GM19463 (cell line): ENCODE data around the gene OTOGL.
"Not testable (repeated sequence)": the region's sequence is repeated elsewhere in the genome, so short reads cannot be mapped to it uniquely, and the experiment has no call there.

ENCODE experiments used
- ATAC-seq: cut with Tn5 transposase; IDR thresholded peaks from one replicate; pipeline ENCODE4 v1.9.1; 2021; ENCODE audit warnings: mild to moderate bottlenecking, moderate library complexity; ENCODE audit not compliant: unreplicated experiment

OTOGL gene

DNA sequence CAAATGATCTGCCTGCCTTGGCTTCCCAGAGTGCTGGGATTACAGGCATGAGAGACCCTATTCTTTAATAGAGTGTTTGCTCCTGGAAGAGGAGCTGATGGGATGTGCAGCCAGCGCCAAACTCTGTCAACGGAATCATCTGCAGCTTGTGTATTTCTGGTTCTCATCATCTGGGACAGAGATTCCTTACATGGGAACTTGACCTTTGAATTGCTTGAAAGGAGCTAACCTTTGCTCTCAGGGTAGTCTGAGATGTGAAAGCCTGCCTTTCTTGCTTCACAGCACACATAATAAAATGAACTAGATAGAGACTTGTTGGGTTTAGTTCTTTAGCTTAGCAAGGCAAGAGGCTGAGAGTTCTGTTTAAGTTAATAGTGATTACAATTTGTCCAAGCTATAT, 120.0 kb downstream of the OTOGL start:
- no peak for ATAC-seq

DNA sequence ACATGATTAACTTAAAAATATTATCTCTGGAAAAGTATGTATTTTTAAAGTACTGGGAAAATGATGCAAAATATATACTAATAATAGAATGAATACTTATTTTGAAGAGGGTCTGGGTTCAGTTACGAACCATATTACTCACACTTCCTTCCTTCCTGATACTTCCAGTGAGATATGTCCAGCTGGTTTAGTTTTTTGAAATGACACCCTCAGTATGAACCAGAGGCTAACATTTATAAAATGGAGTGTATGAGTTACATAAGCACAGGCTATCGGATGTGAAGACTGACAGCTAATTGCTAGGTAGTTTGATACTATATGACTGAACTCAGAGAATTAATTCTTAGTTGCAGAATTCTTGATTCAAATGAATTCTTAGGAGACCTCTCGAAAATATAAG, 122.9 kb downstream of the OTOGL start:
- no peak for ATAC-seq

DNA sequence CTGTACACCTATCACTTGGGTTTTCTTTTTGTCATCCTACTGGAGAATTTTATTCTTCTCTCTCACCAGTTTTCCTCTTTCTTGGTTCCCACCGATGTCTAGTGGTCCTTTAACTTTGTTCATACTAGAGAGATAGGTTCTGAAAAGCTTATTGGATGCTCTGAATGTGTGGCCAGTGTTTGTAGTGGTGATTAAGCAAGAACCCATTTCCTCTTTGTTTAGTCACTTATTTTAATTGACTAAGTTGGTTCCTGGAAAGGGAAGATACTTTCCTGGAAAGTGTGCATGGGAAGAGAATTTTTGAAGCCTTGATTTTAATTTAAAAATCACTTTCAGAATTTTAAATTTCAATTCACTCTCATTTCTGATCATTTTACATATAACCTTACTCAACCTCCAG, 127.2 kb downstream of the OTOGL start:
- no peak for ATAC-seq

DNA sequence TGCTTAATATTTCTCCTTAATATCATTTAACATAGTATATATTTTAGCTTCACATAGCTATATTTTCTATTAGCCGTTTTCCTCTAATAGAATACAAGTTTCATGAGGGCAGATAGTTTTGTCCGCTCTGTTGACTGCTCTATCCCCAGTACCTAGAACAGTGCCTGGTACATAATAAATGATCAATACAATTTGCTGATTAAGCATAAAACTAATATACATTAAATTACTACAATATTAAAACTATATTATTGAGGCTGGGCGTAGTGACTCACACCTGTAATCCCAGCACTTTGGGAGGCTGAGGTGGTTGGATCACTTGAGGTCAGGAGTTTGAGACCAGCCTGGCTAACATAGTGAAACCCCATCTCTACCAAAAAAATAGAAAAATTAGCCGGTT, 128.6 kb downstream of the OTOGL start:
- ATAC-seq = not testable (repeated sequence)

DNA sequence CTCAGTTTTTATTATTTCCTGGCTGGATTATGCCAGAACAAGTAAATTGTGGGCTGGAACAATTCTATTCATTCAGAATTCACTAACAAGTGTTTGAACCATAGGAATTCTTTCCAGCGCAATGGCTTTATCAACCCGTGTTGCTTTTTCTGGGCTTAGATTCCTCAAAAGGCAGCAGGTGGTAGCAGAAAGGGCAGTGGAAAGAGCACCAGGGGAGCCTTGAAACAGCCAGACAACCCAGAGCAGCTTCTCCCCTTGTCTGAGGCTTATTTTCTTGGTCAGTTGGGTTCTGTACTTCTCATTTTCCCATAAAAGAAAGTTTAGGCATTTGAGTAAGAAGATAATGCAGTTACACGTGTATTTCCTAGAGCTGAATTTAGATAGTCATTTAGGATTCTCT, 130.7 kb downstream of the OTOGL start:
- ATAC-seq = no peak

DNA sequence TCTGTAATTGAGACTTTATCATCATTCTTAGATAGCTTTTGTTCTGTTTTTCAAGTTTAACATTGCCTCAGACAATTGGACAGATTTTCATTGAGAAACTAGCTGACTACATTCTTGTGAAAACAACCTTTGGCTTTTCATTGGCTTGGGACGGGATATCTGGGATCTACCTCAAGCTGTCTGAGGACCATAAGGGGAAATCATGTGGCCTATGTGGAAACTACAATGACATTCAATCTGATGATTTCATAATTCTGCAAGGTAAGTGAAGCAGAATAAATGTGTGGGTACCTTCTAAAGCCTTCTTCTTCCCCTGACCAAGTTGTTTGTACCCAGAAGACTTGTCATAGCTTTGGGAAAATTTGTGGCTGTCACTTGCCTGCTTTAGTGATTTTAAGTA, 133.5 kb downstream of the OTOGL start:
- ATAC-seq = no peak

DNA sequence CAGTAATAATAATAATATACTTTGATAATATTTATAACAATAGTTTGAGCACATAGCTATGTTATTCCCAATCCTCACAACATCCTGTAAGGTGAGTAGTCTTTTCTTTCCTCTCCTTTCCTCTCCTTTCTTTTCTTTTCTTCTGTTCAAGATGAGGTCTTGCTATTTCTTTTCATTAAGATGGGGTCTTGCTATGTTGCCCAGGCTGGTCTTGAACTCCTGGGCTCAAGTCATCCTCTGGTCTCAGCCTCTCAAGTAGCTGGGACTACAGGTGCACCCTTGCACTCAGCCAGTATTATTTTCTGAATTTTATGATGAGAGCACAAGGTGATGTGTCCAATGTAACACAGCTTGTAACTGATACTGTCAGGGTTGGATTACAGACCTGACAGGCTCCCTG, 134.6 kb downstream of the OTOGL start:
- ATAC-seq = no peak

DNA sequence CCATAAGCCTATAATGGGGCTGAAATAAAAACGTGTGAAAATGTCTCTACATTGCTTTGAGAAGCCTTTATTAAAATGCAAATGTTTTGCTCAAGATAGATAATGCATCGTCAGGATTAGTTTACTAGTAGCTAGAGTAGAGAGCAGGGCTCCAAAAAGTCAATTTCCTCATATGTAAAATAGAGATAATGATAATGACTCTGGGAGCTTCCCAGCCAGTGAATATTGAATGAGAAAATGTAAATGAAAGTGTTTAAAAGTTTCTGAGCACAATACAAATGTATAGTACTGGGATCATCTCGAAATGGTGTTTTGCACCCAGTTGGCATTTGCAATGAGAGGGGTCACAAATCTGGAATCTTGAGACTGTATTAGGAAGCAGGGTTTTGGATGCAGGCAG, 135.3 kb downstream of the OTOGL start:
- no peak for ATAC-seq

DNA sequence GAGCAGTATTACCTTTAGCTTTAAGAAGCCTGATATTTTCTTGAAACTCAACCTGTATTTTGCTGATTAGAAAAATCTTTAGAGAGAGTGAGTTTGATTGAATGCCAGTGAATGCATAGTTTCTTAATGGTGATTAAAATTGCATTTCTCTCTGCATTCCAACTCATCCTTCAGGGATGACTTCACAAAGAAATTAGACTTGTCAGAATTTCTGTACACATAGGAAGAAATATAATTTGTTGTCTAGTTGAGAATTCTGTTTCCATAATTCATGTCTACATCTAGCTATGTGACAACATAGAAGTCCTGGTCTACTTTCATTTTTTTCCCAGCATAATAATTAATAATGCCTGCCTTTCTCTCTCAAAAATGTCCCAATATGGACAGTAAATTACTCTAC, 136.6 kb downstream of the OTOGL start:
- no peak for ATAC-seq

DNA sequence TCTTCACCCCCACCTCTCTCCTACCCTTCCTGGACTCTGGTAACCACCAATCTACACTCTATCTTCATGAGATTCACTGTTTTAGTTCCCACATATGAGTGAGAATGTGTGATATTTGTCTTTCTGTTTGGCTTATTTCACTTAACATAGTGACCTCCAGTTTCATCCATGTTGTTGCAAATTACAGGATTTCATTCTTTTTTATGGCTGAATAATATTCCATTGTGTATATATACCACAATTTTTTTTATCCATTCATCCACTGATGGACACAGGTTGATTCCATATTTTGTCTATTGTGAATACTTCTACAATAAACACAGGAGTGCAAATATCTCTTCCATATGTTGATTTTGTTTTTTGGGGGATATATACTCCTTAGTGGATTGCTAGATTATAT, 140.5 kb downstream of the OTOGL start:
- no peak for ATAC-seq

DNA sequence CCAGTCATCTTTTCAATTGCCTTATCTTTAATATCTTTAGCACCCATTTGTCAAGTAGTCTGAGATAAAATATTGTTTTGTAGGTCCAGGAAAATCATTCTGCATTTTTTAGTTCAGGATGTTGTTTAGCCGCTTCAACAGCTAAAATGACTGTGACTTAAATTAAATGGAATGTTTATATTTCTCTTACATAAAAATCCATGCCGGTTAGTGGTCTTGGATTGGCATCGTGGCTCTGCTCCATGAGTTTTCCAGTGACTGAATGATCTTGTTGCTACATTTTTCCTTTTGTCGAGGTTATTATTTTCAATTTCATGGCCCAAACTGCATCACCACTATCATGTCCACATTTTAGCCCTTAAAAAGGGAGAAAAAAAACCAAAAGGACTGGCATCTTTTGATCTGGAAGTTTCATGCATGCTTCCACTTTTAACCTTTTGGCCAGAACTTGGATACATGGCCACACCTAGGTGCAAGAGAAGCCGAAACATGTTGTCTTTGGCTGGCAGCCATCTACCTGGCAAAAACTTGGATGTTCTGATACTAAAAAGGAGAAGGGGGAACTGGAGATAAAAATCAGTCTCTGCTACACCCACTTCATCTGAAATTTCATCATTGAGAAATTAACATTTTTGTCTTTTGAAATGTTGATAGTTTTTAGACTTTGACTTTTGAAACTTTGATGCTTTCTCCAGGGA, 142.4 kb downstream of the OTOGL start:
- no peak for ATAC-seq

DNA sequence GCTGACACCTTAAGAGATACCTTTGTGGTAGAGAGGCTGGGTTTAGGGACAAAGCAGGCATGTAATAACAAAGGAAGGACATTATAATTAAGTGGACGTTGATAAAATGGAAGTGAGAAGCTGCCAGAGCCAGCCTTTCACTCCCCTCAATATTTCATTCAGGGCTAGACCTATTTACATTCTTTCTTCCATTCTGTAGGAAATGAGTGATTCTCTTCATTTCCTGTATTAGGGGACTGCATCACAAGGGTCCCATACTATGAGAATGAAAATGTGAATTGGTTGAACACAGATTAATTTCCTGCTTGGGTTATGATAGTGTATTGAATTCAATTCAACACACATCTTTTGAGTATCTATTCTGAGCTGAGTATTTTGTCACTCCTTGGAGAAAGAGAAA, 143.0 kb downstream of the OTOGL start:
- ATAC-seq = no peak

DNA sequence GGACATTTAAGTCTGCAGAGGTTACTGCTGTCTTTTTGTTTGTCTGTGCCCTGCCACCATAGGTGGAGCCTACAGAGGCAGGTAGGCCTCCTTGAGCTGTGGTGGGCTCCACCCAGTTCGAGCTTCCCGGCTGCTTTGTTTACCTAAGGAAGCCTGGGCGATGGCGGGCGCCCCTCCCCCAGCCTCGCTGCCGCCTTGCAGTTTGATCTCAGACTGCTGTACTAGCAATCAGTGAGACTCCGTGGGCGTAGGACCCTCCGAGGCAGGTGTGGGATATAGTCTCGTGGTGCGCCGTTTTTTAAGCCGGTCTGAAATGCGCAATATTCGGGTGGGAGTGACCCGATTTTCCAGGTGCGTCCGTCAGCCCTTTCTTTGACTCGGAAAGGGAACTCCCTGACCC, 150.2 kb downstream of the OTOGL start:
- ATAC-seq = not testable (repeated sequence)

DNA sequence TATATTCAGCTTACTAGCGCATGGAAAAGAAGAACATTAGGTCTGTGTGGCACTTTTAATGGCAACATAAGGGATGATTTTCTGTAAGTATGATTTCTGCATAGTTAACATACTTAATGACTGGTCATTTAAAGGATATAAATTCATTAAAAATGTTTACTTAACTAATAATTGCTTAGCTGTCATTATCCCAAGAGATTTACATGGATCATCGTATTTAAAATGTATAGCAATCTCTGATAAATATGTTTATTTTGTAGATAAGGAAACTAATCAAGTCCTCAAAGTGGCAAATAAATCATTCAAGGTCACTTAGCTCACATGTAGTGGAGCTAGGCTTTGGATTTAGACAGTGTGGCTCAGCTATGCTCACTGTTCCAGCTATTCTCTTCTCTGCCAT, 158.6 kb downstream of the OTOGL start:
- no peak for ATAC-seq

DNA sequence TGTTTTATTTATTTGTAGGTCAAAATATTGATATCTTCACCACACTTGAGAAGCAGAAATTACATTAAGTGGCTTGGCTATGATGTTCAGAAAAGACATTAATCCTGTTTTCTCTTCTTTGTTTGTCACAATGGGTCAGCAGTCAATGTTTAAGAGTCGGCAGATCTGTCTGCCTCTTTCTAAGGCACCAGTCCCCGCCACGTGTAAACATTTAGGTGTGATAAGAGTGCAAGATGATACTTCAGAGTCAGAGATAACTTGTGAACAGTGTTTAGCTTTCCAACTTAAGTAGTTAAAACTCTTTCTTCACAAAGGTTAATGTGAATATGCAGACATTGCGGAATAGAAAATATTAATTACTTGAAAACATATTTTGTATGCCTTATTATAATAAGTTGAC, 160.9 kb downstream of the OTOGL start:
- no peak for ATAC-seq

DNA sequence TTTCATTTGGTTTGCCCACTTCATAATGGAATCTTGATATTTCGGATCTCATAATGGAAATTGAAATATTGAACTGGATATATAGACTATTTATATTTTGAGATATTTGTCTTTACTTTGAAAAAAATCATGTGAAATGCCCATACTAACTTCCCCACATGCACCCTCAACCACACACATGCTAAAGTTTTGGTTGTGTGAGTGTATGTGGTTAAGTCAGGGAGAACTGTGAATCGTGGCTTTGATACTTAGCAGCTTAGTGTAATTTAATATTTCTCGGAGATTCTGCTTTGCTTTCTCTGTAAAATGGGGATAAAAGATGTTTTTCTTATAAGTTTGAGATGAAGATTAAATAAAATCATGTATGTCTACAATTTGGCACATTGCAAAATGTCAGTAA, 162.1 kb downstream of the OTOGL start:
- ATAC-seq = no peak

DNA sequence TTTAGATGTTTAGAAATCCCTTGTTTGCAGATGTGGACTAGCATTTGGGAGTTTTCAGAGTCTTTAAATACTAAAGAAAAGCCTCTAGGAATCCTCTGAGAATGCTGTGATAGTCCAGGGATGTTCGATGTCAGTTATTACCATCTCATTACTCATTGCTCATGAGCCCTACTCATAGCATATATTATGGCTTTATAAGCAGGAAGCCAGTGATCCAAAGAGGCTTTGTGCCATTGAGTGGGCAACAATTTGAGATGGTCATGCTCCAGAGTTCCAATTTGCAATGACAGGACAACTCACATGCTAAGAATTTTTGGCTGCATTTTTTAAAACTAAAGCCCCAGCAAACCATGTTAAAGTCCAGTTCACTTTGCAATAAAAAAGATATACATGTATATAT, 163.0 kb downstream of the OTOGL start:
- no peak for ATAC-seq

DNA sequence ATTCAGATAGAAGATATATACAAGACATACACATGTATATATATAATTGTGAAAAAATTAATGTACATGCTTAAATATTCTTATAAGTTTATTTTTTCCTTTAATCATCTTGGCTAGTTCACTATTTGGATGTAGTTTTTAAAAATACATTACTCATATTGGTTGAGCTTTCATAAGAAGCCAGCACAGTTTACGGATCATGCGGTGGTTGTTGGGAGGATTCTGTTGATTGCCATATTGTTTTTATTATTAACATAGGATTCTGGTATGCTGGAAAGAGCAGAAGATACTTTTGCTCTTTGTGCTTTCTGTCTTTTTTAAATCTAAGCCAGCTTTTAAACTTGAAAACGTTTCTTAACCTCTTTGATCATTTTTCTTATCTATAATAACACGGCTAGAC, 163.4 kb downstream of the OTOGL start:
- ATAC-seq = no peak

DNA sequence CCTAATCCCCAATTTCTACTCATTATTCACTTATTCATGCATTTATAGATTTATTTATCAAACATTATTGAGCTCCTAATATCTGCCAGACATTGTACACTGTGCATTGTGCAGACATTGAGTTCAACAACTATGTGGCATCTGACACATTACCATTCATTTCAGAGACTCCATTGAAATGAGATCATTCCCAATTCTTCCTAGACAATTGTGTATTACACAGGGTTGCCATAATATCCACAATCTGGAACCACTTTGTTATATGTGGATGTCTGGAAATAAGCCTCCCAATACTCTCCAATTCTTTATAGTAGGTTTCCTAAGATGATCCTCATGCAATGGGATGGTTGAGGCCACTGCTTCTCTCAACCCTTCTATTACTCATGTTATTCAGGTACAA, 165.0 kb downstream of the OTOGL start:
- no peak for ATAC-seq

DNA sequence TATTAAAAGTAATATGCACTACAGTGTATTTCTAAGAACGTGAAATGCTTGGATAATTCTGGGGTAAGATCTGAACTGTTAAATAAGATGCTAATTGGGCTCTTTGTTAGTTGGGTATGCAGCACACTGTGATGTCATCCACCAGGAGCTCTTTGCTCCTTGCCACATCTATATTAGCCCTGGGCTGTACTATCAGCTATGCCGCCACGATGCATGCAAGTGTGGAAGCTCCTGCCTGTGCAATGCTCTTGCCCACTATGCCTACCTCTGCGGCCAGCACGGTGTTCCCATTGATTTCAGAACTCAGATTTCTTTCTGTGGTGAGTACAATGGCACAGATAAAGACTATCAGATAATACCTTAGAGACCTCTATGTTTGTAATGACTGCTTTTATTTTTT, 165.6 kb downstream of the OTOGL start:
- ATAC-seq = no peak

DNA sequence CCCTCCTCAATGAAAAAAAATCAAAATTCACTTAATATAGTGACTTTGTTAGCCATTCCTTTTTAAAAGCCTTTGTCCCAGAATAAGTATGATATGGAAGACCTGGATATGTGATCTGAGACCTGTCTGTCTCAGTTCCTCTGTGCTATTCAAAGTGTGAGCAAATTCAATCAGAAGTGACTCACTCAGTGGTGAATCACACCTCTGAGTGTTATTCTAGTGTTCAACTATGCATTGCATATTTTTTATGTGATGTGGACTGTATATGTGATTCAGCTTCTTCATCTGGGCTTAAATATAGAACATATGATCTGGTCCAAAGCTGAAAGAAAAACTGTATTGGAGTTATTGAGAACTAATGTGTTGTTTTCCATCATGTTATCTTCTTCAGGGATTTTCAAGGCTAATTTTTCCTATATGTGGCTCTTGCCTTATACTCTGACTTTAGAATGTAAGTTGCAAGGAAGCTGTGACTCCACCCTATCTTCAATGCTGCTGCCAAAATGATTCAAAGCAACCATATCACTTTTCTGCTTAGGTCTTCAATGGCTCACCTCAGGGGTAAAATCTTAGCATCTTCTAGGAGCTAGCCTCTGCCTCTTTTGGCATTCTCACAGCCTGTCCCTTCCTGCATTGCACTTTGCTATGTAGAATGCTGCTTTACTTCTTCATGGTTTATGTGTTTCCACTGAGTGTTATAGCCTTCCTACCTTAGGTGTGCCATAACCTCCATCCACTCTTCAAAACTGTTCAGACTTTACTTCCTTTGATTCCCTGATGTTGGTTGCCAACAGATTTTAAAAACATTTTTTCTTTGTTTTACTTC, 169.8 kb downstream of the OTOGL start:
- no peak for ATAC-seq

DNA sequence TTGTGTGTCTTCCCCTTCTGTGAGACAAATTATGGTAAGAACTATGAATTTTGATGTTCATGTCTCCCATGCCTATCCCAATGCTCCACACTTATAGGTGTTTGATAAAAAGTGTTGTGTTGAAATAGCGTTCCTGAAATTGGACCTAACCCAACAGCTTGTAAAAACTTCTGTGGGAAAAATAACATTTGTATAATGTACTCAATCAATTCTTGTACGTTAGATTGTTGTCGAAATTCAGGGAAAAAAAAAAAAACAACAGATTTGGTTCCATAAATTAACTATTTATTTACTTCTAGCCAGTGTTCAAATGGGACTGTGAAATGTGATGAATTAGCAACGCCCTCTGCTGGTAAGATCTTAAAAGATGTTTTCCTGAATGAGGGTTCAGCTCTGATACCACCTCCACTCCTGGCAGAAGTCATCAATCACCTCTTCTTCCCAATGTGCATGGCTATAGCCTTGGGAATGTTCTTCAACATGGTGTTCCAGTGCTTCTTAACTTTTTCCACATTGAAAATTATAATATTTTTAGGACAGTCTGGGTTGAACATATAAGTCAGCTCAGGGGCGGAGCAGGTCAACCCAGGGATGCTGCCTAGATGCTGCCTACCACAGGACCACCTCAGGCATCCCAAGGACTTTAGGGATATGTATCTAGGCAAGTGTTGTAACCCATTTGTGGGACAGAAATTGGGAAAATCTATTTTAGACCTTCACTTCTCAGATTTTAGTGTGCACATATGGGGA, 170.6 kb downstream of the OTOGL start:
- ATAC-seq = peak; percentile 65
